Measurements from ENCODE around the gene SETD7.

The SETD7 gene

DNA sequence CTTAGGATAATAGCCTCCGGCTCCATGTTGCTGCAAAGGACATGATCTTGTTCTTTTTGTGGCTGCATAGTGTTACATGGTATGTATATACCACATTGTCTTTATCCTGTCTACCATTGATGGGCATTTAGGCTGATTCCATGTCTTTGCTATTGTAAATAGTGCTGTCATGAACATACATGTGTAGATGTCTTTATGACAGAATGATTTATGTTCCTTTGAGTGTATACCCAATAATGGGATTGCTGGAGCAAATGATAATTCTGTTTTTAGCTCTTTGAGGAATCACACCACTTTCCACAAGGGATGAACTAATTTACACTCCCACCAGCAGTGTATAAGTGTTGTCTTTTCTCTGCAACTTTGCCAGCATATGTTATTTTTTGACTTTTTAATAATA, 97.5 kb downstream of the SETD7 start:
- TF ChIP-seq MAX (IDR thresholded peaks at IDR 0.05; ENCODE audit: low read depth, low read length) (no peak), MYC (IDR thresholded peaks at IDR 0.05; ENCODE audit: low read depth, low read length) (no peak), POLR2A (IDR thresholded peaks at IDR 0.05; ENCODE audit: extremely low read depth, insufficient read length) (no peak)
- TF ChIP-seq, protein P1, sequence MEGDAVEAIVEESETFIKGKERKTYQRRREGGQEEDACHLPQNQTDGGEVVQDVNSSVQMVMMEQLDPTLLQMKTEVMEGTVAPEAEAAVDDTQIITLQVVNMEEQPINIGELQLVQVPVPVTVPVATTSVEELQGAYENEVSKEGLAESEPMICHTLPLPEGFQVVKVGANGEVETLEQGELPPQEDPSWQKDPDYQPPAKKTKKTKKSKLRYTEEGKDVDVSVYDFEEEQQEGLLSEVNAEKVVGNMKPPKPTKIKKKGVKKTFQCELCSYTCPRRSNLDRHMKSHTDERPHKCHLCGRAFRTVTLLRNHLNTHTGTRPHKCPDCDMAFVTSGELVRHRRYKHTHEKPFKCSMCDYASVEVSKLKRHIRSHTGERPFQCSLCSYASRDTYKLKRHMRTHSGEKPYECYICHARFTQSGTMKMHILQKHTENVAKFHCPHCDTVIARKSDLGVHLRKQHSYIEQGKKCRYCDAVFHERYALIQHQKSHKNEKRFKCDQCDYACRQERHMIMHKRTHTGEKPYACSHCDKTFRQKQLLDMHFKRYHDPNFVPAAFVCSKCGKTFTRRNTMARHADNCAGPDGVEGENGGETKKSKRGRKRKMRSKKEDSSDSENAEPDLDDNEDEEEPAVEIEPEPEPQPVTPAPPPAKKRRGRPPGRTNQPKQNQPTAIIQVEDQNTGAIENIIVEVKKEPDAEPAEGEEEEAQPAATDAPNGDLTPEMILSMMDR (IDR thresholded peaks at IDR 0.05; ENCODE audit: low read depth, low read length): no peak
- no peak overlapping the region for H3K4me3 ChIP-seq (ENCODE audit: low read depth, low read length)
- no peak for DNase-seq (ENCODE audit: low read depth)

GRCh38 chr4:139457318-139457717, 98.7 kb downstream of the SETD7 start:
- DNase-seq (ENCODE audit: low read depth): no peak
- no peak for TF ChIP-seq MAX (IDR thresholded peaks at IDR 0.05; ENCODE audit: low read depth, low read length)
- TF ChIP-seq, protein P1 (IDR thresholded peaks at IDR 0.05; ENCODE audit: low read depth, low read length): no peak
- no peak for TF ChIP-seq POLR2A (IDR thresholded peaks at IDR 0.05; ENCODE audit: extremely low read depth, insufficient read length)
- no peak for TF ChIP-seq MYC (IDR thresholded peaks at IDR 0.05; ENCODE audit: low read depth, low read length)
- H3K4me3 ChIP-seq (ENCODE audit: low read depth, low read length): no peak overlapping the region

- DNase-seq (ENCODE audit: low read depth): no peak
- TF ChIP-seq MYC (IDR thresholded peaks at IDR 0.05; ENCODE audit: low read depth, low read length) (no peak), POLR2A (IDR thresholded peaks at IDR 0.05; ENCODE audit: extremely low read depth, insufficient read length) (no peak), MAX (IDR thresholded peaks at IDR 0.05; ENCODE audit: low read depth, low read length) (no peak)
- TF ChIP-seq, protein P1 (IDR thresholded peaks at IDR 0.05; ENCODE audit: low read depth, low read length): no peak
- peak overlapping the region; percentile 79 for H3K4me3 ChIP-seq (ENCODE audit: low read depth, low read length)
These were observed 100.9 kb downstream of the SETD7 start for GRCh38 chr4:139455126-139455538.

DNA sequence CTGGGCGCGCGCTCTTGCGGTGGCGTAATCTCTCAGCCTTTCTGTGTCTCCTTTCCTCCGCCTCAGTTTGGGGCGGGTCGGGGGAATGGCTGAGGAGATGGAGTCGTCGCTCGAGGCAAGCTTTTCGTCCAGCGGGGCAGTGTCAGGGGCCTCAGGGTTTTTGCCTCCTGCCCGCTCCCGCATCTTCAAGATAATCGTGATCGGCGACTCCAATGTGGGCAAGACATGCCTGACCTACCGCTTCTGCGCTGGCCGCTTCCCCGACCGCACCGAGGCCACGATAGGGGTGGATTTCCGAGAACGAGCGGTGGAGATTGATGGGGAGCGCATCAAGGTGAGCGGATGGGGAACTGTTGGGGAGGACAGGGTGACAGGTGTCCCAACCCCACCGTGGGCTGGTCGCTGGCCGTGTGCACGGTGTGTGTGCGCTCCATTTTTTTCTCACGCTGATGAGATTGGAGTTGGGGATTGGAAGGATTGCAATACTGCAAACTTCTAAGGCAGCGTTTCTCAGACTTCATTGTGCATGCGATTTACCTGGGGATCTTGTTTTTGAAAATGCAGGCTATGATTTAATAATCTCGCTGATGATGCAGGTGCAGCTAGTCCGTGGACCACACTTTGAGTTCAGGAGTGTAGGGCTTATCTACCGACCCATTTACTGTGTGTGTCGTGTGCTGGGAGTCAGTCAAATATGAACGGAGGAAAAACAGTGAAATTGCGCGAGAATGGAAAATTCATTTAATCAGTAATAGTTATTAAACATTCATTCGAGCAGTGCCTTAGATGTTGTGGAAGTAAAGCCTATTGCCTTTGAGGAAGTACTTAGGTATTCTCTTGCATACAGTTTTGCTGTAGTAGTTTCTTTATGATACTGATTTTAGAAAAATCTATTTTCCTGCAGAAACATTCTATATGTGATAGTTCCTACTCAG, 101.6 kb downstream of the SETD7 start, which contains the start of gene RAB33B:
Gene RAB33B, plus strand, starts transcription at position 11 of the 935 bp plus-strand sequence. Its CDS starts 75 bp downstream, at position 86.
- peak; percentile 9 for DNase-seq (ENCODE audit: low read depth)
- TF ChIP-seq POLR2A (IDR thresholded peaks at IDR 0.05; ENCODE audit: extremely low read depth, insufficient read length) (peak; percentile 28), MYC (IDR thresholded peaks at IDR 0.05; ENCODE audit: low read depth, low read length) (no peak)
- H3K4me3 ChIP-seq (ENCODE audit: low read depth, low read length): peak within 1 kb of the TSS; percentile 79

DNA sequence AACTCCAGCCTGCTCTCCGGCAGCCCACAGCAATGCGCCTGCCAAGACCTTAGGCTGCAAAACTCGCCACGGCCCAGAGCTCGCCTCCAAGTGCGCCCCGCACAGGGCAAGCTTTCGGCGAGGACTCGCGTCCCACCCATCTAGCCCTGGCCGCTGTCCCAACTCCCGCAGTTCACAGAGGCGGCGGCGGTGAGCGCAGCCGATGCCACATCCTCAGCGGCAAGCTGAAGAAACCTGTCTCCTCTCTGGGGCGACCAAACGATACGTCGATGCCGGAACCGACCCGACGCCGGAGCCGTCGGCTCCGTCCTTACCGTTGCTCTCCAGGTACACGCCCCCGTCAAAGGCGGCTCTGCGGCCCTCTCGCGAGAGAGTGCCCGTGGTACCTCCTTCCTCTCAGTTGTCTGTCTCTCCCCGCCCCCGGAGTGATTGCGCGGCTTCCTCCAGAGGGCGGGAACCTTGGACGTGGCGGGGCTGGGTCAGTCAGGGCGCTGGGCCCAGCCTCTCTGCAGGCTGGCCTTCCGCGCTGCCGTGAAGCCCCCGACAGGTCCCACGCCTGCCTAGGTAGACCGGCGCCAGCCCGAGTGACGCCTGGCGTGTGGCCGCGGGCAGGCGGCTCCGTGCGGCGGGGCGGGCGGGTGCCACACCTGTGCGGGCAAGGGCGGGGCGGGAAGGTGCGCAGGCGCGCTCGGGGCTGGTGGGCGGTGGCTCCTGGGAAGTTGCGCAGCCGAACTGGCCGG, 102.5 kb downstream of the SETD7 start:
- TF ChIP-seq MYC (IDR thresholded peaks at IDR 0.05; ENCODE audit: low read depth, low read length): peak; percentile 52; the same call in 1 of the 2 replicates
- peak; percentile 70 for TF ChIP-seq POLR2A (IDR thresholded peaks at IDR 0.05; ENCODE audit: extremely low read depth, insufficient read length)
- peak; percentile 40; the same call in 1 of the 2 replicates for TF ChIP-seq MAX (IDR thresholded peaks at IDR 0.05; ENCODE audit: low read depth, low read length)
- TF ChIP-seq, protein P1 (IDR thresholded peaks at IDR 0.05; ENCODE audit: low read depth, low read length): no peak
- DNase-seq (ENCODE audit: low read depth): peak; percentile 97
- peak overlapping the region; percentile 79 for H3K4me3 ChIP-seq (ENCODE audit: low read depth, low read length)

GRCh38 chr4:139453041-139453370, 103.0 kb downstream of the SETD7 start:
- peak overlapping the region; percentile 79 for H3K4me3 ChIP-seq (ENCODE audit: low read depth, low read length)
- TF ChIP-seq MAX (IDR thresholded peaks at IDR 0.05; ENCODE audit: low read depth, low read length) (peak; percentile 83), MYC (IDR thresholded peaks at IDR 0.05; ENCODE audit: low read depth, low read length) (peak; percentile 73), POLR2A (IDR thresholded peaks at IDR 0.05; ENCODE audit: extremely low read depth, insufficient read length) (no peak)
- TF ChIP-seq, protein P1 (IDR thresholded peaks at IDR 0.05; ENCODE audit: low read depth, low read length): no peak
- DNase-seq (ENCODE audit: low read depth): peak; percentile 81

Measured in NB4 (cell line).